Iris pigment epithelial cell (primary cell): ENCODE measurements around the gene CHP2.
"Not testable (repeated sequence)": the region's sequence is repeated elsewhere in the genome, so short reads cannot be mapped to it uniquely, and the experiment has no call there.

Experiments
- DNase-seq: peaks from one replicate; pipeline ENCODE4 v3.0.0-alpha.2; 2011; ENCODE audit warnings: low read depth

CHP2 gene

DNA sequence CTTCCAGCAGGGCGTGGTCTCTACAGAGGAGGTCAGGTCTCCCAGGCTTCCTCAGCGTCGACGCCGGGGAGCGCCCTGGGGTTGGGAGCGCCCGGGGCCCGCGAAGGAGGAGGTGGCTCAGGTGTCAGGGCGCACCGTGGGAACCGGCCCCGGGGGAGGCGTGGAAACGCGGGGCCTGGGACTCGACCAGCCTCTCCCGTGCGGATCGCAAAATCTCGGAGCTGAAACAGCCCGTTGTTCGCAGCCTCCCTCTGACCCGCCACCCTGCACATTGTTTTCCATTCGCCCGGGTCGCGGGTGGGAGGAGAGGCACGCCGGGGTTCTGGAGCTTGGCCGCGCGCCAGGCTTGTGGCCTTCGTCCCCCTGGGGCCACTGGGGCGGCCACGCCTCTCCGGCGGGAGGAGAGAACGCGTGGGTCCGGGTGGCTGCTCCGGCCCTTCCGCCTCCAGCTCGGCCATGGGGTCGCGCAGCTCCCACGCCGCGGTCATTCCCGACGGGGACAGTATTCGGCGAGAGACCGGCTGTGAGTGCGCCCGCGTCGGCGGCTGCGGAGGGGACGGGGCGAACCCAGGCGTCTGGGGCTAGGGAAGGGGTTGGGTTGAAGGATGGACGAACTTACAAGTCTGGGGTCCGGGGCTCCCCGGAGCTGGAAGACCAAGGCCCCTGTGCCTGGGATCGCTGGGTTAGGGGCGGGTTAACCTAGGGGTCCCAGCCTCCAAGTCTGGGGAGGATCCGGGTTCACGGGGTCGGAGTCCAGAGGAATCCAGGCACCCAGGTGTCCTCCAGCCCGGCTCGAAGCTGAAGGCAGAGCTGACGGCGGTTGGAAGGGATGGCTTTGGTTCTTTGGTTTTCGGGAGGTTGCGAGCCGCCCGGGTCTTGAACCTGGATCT lies at the start of gene CHP2:
Gene CHP2 (plus strand): TSS at position 433 of the 890 bp plus-strand sequence. CDS start 24 bp downstream, at position 457.
- DNase-seq, result no peak

DNA sequence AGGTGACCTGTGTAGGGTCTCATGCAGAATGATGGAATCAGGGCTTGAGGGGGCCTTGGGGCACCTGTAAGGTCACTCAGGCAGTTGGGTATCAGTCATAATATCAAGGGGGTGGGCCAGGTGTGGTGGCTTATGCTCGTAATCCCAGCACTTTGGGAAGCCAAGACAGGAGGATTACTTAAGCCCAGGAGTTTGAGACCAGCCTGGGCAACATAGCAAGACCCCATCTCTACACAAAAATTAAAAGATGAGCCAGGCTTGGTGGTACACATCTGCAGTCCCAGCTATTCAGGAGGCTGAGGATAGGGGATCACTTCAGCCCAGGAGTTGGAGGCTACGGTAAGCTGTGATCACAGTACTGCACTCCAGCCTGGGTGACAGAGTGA lies 49.3 kb upstream of the CHP2 start:
- DNase-seq, result no peak

- no peak for DNase-seq
Measured at GRCh38 chr16:23706439-23706838, 48.4 kb upstream of the CHP2 start.

GRCh38 chr16:23709536-23709935 lies 45.3 kb upstream of the CHP2 start:
- DNase-seq, result no peak

DNA sequence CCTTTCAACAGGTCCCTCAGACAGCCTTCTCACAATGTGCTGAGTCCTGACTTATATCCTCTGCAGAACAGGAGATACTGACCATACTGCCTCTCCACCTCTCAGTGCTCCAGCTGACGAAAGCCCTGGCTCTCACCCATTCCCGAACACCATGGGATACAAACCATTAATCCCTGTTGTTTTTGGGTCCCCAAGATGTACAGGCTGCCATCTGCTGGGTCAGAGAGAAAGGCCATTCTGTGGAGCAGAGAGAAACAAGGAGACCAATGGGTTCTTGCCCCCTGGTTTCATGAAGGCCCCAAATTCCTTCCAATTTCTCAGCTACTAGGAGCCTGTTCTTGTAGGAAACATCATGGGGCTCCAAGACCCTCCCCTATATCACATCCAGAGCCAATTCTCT lies 44.8 kb upstream of the CHP2 start:
- no peak for DNase-seq

GRCh38 chr16:23710504-23710903 lies 44.3 kb upstream of the CHP2 start:
- DNase-seq, result no peak

- no peak for DNase-seq
Measured at GRCh38 chr16:23711785-23712184, 43.0 kb upstream of the CHP2 start.

- DNase-seq, result no peak
Measured at GRCh38 chr16:23712976-23713375, 41.9 kb upstream of the CHP2 start, which contains the start of gene ERN2. Gene ERN2, minus strand, starts transcription at chr16:23713222. Its CDS starts 35 bp downstream, at chr16:23713187.

- no peak for DNase-seq
Measured at GRCh38 chr16:23716484-23716883, 38.3 kb upstream of the CHP2 start.

DNA sequence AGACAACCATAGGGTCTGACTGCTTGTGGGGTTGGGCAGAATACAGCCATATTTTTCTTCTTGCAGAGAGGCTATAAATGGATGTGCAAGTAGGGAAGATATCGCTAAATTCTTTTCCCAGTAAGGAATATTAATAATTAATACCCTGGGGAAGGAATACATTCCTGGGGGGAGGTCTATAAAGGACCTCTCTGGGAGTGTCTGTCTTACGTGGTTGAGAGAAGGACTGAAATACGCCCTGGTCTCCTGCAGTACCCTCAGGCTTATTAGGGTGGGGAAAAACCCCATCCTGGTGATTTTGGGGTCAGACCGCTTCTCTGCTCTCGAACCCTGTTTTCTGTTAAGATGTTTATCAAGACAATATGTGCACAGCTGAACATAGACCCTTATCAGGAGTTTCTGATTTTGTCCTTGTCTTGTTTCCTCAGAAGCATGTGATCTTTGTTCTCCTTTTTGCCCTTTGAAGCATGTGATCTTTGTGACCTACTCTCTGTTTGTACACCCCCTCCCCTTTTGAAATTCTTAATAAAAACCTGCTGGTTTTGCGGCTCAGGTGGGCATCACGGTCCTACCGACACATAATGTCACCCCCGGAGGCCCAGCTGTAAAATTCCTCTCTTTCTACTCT lies 32.1 kb upstream of the CHP2 start:
- not testable (repeated sequence) for DNase-seq

- peak; percentile 26 for DNase-seq
Measured at GRCh38 chr16:23724096-23724784, 30.6 kb upstream of the CHP2 start.

GRCh38 chr16:23724785-23725131 lies 30.1 kb upstream of the CHP2 start:
- DNase-seq, result no peak

GRCh38 chr16:23726710-23727109 lies 28.1 kb upstream of the CHP2 start:
- no peak for DNase-seq

- DNase-seq, result no peak
Measured at GRCh38 chr16:23728112-23728477, 26.7 kb upstream of the CHP2 start.

GRCh38 chr16:23729503-23730424 lies 25.1 kb upstream of the CHP2 start:
- DNase-seq, result peak; percentile 81

GRCh38 chr16:23734176-23734893 lies 20.5 kb upstream of the CHP2 start:
- DNase-seq, result no peak

DNA sequence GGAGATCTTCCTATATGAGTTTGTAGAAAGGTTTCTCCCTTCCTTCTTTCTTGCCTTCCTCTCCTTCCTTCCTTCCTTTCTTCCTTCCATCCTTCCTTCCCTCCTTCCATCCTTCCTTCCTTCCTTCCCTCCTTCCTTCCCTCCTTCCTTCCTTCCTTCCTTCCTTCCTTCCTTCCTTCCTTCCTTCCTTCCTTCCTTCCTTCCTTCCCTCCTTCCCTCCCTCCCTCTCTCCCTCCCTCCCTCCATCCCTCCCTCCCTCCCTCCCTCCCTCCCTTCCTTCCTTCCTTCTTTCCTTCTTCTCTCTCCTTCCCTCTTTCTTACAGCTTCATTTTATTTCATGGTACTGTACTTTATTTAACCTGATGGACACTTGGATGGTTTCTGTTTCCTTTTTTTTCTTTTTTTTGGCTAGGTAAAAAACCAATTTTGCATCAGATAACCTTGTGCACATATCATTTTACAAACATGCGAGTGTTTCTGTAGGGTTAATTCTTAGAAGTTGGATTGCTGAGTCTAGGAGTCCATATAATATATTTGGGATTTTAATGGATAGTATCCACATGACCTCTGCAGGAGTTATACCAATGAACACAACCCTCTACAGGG lies 17.3 kb upstream of the CHP2 start:
- DNase-seq, result not testable (repeated sequence)

GRCh38 chr16:23739516-23739915 lies 15.3 kb upstream of the CHP2 start:
- no peak for DNase-seq

DNA sequence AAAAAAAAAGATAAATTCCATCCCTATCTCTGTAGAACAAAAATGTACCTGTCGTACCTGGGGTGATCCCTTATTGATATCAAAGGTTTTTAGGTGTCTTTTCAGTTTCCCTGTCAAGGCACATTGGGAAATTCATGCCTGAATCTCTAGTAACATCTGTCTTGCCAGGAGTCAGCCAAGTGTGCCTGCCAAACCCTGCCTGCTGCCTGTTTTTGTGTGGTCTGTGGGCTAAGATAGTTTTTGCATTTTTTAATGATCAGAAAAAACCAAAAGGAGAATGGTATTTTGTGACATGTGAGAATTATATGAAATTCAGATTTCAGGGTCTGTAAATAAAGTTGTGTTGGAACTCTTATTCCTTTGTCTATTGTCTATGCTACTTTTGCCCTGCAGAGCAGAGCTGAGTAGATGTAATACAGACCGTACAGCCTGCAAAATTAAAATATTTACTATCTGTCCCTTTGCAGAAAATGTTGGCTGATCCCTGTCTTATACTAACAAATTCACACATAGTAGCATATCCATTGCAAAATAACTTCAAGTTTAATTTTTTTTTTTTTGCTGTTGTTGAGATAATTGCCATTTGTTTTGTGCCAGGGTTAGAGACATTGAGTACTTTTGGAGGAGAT lies 13.0 kb upstream of the CHP2 start:
- DNase-seq, result no peak

GRCh38 chr16:23742766-23743165 lies 12.1 kb upstream of the CHP2 start:
- no peak for DNase-seq
